NCI-H345 treated with DMSO at 0.1 percent for 48 hours (cell line): ENCODE data around the gene KIF1A.

Experiments
- DNase-seq: peaks from one replicate; lab custom pipeline; 2025; ENCODE audit not compliant: unreplicated experiment; lab: John Stamatoyannopoulos, UW

KIF1A gene

DNA sequence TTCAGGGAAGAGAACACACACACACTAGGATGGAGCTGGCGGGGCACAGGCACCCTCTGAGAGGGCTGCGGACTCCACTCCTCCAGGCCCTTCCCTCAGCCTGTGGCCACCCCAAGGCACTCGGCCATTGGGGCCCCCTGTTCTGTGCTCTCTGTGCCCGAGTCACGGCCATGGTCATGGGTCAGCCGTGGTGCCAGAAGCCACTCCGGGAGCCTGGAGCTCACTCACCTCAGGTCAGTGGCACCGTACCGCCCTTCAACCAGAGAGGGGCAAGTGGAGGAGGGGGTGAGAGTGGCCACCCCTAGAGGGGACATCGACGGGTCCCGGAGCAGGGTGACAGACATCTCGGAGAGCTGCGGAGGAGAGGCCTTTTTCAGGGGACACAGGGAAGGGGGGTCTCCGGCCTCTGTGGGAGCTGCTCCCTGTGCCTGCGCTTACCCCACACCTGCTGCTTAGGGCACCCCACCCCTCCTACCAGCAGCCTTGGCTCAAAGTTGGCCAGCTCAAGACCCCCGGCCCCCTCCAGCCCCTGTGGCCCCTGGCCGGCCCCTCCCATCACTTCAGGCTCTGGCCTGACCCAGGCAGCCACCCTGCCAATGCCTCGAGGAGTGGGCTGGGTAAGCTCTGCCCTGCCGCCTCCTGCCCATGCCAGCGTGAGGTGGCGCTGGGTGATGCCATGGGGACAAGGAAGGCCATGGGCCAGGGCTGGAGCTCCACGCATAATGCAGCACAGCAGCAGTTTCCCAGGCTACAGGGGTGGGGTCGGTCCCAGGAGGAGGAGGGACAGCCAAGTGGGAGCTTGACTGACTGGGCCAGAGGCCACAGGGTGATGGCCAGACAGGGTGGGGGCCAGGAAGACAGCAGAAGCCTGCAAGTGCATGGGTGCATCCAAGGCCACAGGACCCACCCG lies 99.1 kb downstream of the KIF1A start:
- no peak for DNase-seq

DNA sequence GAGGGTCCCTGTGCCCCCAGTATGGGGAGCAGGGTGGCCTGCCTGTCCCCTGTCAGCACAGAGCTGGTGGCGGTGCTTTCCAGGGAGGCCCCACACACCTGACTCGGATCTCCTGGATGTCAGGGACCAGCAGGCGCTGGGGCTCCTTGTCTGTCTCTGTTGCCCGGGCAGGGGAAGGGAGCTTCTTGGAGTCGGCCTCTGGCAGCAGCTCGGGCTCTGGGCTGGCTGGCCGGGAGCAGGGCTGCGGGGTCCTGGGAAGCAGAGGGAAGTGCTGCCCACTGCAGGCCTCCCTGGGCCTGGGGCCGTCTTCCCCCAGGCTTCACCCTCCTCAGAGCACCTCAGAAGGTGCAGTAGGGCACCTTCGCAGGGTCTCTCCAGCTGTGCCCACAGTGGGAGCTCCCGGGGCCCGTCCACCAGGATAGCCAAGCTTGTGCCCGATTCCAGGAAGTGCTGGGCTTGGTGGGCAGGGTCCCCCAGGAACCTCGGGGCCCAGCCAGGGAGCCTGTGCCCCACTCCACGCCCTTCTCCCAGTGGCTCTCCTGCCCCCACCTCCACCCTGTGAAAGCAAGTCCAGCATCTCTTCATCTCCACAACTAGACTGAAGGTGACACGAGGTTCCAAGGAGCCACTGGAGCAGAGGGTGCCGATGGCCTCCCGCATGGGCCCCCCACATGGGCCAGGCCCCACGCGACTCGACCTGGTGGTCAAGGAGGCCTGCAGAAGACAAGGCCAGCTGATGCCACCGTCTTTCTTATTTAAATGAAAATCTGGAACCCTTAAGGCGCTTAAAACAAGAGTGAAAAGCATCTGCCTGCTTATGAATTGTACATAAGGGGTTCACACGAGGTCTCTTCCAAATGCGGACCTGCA lies 100.1 kb downstream of the KIF1A start:
- DNase-seq: no peak

DNA sequence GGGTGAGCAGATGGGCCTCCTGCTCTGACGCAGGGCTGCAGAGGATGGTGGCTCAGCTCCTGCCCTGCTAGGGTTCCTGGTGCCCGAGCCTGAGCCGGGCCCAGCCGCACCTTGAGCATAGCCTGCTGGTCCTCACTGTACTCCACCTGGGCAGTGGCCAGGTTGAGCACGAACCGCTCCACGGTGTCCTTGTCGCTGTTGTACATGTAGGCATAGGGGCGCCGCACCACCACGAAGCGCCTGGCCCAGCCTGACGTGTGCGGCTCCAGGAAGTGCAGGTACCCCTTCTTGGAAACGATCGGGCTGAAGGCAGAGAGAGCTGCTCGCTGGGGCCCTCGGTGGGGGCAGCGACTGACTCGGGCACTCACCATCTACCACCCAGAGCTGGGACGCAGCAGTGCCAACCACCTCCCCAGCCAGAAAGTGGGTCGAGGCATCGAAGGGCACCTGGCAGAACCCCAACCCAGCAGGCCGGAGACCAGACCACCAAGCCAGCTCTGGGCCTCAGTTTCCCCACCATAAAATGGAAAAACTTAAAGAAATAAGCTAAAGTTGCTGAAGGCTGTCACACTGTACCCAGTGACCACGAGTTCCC lies 101.0 kb downstream of the KIF1A start:
- no peak for DNase-seq

- no peak for DNase-seq
Observed at GRCh38 chr2:240717681-240718581, 102.1 kb downstream of the KIF1A start.

- DNase-seq: no peak
Observed at GRCh38 chr2:240717181-240717641, 102.8 kb downstream of the KIF1A start.

GRCh38 chr2:240716130-240716798 lies 103.8 kb downstream of the KIF1A start:
- DNase-seq: no peak

DNA sequence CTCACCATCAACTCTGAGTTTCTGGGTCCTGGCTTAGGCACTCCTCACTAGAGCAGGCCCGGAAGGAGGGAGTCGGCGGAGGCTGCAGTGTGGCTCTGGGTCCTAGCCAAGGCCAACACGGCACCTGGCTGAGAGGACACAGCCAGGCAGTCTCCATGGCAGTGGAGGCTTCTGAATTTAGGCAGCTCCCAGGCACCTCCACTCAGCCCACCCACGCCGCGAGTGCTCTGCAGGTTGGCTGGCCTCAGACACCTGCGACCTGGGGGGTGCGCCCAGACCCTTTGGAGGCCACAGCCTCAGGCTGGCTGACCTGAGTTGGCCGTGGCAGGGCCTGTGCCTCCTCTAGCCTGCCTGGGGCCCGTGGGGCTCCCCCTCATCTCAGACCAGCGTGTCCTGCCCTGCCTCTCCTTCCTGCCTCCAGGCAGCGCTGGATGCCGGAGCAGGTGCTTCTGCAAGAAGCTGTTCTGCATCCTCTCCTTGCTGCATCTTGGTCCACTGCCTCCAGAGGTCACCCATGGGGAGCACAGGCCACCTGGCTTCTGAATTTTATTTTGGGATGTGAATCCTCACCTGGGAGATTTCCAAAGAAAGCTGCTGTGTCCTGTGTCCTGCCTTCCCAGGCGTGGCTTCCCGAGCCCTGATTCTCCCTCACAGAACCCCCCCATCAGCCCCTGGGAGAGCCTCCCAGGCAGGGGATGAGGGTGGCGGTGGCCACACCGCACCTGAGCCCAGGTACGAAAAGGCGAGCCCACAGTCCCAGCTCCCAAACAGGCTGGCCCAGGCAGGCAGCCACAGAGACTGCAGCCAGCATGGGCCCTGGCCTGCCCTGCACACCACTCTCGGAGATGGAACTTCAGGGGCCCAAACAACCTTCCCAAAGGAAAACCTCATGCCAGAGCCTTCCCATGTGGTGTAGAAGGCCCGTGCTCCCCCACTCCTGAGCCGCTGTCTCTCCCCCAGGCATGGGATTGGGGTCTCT lies 105.0 kb downstream of the KIF1A start:
- peak; percentile 5 for DNase-seq

DNA sequence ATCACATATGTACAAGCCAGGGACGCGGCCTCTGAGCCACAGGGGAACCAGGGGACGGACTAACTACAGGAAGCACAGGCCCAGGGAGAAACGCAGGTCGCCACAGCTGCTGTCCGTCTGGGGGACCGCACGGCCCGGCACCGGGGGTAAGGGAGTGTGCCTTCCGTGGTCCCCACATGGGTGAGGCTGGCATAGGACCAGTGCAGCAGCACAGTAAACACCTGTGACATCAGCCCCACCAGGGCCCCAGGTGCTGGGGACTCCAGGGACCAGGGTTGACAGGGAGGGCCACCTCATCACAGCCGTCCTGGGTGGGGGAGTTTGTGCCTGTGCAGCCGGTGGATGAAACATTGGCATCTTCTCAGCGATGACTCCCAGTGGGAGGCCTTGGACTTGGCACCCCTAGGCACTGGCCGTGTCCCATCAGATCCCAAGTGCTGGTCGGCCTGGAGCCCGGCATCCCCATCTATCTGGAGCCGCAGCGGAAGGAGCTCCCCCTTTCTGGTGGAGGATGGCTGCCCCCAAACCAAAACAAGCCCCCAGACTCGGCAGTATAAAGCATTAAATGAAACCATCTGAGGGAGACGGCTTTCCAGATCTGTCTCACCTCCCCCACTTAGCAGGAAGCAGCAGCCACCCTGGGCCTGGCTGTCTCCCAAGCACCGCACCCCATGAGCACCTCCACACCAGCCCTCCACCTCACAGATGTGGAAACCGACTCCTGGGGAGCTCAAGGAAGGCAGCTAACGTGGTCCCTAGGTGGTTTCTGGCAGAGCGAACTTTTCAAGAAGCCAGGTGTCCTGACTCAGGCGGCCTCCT lies 105.9 kb downstream of the KIF1A start:
- DNase-seq: no peak

DNA sequence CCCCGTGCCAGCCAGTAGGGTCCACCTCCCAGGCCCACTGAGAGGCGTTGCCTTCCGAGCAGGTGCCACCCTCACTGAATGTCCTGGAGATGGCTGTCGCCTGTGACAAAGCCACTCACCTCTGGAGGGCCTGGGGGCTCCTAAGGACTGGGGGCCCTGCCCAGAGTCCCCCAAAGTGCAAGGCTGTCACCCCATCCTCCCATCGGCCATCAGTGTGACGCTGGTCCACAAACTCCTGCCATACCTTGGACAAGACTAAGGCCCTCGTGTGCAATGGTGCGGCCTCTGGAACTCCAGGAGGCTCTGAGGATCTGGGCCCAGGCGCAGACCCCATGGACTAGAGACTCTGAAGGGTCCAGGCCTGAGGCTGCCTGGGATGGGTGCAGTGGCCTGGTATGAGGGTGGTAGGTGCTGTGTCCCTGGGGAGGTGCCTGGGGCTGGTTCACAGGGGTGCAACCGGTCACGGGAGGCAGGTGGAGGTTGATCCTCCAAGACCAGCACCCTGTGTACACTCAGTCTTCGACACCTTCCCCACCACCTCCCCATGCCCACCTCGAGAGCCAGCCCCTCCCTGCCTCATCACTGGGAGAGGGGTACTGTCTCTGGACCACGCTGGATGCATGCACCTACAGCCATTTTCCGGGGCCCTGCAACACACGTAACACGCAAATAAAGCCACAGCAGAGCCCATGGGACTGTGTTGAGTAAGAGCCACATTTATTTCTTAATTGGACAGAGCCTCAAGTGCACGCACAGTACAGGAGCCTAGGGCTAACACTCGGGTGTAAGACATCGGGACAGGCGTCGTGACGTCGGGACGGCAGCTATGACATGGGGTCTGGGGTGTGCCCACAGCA lies 106.7 kb downstream of the KIF1A start:
- no peak for DNase-seq

DNA sequence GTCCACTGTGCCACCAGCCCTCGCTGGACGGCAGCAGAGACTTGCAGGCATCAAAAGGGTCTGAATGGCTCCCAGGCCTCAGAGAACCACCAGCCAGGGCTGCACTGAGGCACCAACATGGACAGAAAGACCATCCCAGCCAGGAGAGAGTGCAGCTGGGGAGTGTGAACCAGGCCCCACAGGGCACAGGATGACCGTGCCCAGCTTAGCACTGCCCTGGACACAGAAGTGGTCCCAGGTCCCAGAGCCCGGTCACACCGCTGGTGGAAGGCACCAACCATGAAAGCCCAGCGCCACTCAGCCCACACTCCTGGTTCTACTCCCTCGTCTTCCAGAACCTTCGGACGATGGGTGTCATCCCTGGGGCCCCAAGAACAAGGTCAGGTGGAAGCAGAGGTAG lies 107.9 kb downstream of the KIF1A start:
- DNase-seq: no peak

GRCh38 chr2:240711701-240712100 lies 108.3 kb downstream of the KIF1A start:
- DNase-seq: no peak

- no peak for DNase-seq
Observed at GRCh38 chr2:240711296-240711695, 108.7 kb downstream of the KIF1A start.

DNA sequence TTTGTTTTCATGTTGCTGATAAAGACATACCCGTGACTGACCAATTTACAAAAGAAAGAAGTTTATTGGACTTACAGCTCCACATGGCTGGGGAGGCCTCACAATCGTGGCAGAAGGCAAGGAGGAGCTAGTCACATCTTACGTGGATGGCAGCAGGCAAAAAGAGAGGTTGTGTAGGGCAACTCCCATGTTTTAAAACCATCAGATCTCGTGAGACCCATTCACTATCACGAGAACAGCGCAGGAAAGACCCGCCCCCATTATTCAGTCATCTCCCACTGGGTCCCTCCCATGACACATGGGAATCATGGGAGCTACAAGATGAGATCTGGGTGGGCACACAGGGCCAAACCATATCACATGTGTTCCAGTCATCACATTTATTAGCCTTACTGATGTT lies 111.6 kb downstream of the KIF1A start:
- DNase-seq: no peak

DNA sequence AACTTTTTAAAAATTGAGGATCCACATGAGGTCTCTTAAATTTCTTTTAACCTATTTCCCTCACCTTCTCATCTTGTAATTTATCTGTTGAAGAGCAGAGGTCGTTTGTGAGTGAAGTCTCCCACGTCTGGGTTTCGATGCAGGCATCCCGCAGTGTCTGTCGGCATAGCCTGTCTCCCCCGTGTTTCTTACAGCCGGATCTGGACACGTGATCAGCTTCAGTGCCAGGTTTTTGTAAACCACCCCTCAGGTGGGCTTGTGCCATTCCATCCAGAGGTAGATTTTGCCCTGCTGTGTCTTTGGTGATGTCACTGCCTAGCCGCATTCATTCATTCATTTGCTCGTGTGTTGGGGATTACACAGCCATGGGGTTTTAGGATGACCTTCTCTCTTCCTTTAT lies 112.2 kb downstream of the KIF1A start:
- no peak for DNase-seq

DNA sequence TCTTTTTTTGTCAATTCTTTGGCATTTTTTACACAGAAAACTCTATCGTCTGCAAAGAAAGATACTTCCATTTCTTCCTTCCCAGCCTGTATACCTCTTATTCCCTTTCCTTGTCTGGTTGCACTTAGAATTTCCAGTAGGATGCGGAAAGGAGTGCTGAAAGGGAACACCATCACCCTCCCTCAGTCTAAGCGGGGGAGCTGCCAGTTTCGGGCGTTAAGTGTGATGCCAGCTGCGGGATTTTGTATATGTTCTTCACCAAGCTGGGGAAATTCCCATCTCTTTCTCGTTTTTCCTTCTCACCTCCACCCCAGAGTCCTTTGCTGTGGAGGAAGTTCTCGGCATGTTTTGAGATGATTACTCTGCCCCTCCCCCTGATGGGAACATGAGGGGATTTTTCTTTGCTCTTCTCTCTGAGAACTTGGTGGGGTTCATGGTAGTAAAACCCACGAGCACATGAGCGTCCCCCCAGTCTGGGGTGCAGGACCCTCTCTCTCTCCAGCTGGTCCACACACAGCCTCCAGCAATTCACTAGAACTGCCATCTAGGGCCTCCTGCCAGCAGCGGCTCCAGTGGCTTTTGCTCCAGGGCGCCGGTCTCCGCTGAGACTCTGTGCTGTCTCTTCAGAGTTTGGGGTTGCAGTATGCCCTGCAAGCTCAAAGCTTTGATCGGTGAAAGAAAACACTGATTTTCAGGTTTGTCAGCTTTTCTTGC lies 112.8 kb downstream of the KIF1A start:
- no peak for DNase-seq

- no peak for DNase-seq
Observed at GRCh38 chr2:240705204-240705791, 114.7 kb downstream of the KIF1A start.
